K562 (cell line): ENCODE results near the gene FXN. TPM values are rescaled to one million over a fixed set of nuclear protein-coding genes. Genes with fewer than 3 reads are reported as not detected.
A peak's percentile ranks its signal among the peaks of the same experiment; 100 is the strongest.

Source experiments
- ATAC-seq: fragments of 200-7000 bp; cut with Tn5 transposase; 3 replicates; pipeline ENCODE4 v1.9.1; 2020; ENCODE audit warnings: moderate library complexity
- BruUV-seq: library from RNA; stranded (reverse); fragments of 400-500 nt; replicated peaks from 2 replicates; lab custom pipeline; 2021; lab: Mats Ljungman, UMichigan
- CTCF ChIA-PET: fragments of 300-600 bp; formaldehyde crosslinking; extraction: SDS; loops from one replicate; lab custom pipeline; 2021; ENCODE audit warnings: low intra/inter-chr PET ratio; lab: Yijun Ruan, JAX
- POLR2A ChIA-PET: fragments of 300-600, 350-650 bp; sonication (Branson Sonifier 250); formaldehyde crosslinking; extraction: SDS; loops from one replicate; lab custom pipeline; 2021; ENCODE audit warnings: antibody characterized with exemption, inconsistent platforms; lab: Yijun Ruan, JAX
- DNase-seq, 4 experiments: peaks; one replicate each; pipeline versions ENCODE4 v3.0.0 to v3.0.0-alpha.2; 2011 to 2018; ENCODE audit warnings: low spot score in 3 of 4, mixed read lengths in 3 of 4; ENCODE audit errors: extremely low read depth in 1 of 4
- FAIRE-seq: peaks from 2 replicates; lab custom pipeline; 2011; peaks lifted over from hg19 to GRCh38; lab: Jason Lieb, UNC
- H2AFZ ChIP-seq: 2 replicates; pipeline ENCODE4 v1.6.0; 2011; ENCODE audit warnings: low read depth, low read length, control low read depth, inconsistent platforms
- H3K27ac ChIP-seq: fragments of 200-600 bp; 3 replicates; pipeline ENCODE4 v1.8.0; 2011; ENCODE audit warnings: low read depth, mild to moderate bottlenecking, control low read depth, inconsistent platforms, low read length, moderate library complexity, mixed read lengths; ENCODE audit errors: extremely low read depth
- H3K27me3 ChIP-seq, 2 experiments: fragments of 300-600 bp in 1 of 2; 2 replicates in 1 of 2; 3 replicates in 1 of 2; pipeline versions ENCODE4 v1.6.0 to v1.8.0; 2011; ENCODE audit warnings: inconsistent platforms in 2 of 2, low read length in 2 of 2, mild to moderate bottlenecking in 1 of 2, mixed read lengths in 1 of 2, moderate library complexity in 1 of 2; ENCODE audit not compliant: control insufficient read depth in 2 of 2, insufficient read depth in 2 of 2
- H3K36me3 ChIP-seq: fragments of 300-600 bp; 3 replicates; pipeline ENCODE4 v1.8.0; 2011; ENCODE audit warnings: mild to moderate bottlenecking, low read length, inconsistent platforms; ENCODE audit not compliant: control insufficient read depth, insufficient read depth
- H3K4me1 ChIP-seq, 2 experiments: fragments of 200-600 bp in 1 of 2; replicated peaks in 1 of 2; 2 replicates in 1 of 2; 3 replicates in 1 of 2; pipeline versions ENCODE4 v1.5.1 to v1.8.0; 2011; ENCODE audit warnings: inconsistent platforms in 2 of 2, low read length in 2 of 2, mild to moderate bottlenecking in 1 of 2, mixed read lengths in 1 of 2, moderate library complexity in 1 of 2; ENCODE audit not compliant: control insufficient read depth in 2 of 2, insufficient read depth in 2 of 2
- H3K4me2 ChIP-seq: 2 replicates; pipeline ENCODE4 v1.6.1; 2011; ENCODE audit warnings: low read length, control low read depth, inconsistent platforms, mixed read lengths; ENCODE audit not compliant: insufficient read depth
- H3K4me3 ChIP-seq: fragments of 200-600 bp; sonication (generic), shearing (Covaris generic); 2 replicates; pipeline ENCODE4 v1.5.1; 2016; ENCODE audit warnings: control low read depth, inconsistent platforms
- H3K79me2 ChIP-seq: fragments of 200-600 bp; 3 replicates; pipeline ENCODE4 v1.8.0; 2011; ENCODE audit warnings: low read length, inconsistent platforms; ENCODE audit not compliant: control insufficient read depth, insufficient read depth
- H3K9ac ChIP-seq, 2 experiments: 2 replicates each; pipeline versions ENCODE4 v1.6.0 to v1.6.1; 2011; ENCODE audit warnings: low read depth in 2 of 2, low read length in 2 of 2, control low read depth in 1 of 2, inconsistent platforms in 1 of 2, mild to moderate bottlenecking in 1 of 2, mixed read lengths in 1 of 2; ENCODE audit not compliant: insufficient read depth in 1 of 2
- H3K9me1 ChIP-seq: one replicate; pipeline ENCODE4 v1.6.0; 2011; ENCODE audit warnings: inconsistent platforms, mild to moderate bottlenecking, low read length, moderate library complexity; ENCODE audit not compliant: control insufficient read depth, insufficient read depth
- H3K9me3 ChIP-seq: replicated peaks from 2 replicates; pipeline ENCODE4 v1.5.1; 2011; ENCODE audit warnings: low read depth, low read length, inconsistent platforms; ENCODE audit not compliant: control insufficient read depth, insufficient read depth
- H4K20me1 ChIP-seq: replicated peaks from 2 replicates; pipeline ENCODE4 v1.6.1; 2011; ENCODE audit warnings: low read length, inconsistent platforms, mixed read lengths; ENCODE audit not compliant: control insufficient read depth, insufficient read depth
- EHMT2 ChIP-seq: fragments of 450-650 bp; IDR thresholded peaks from 2 replicates; pipeline ENCODE4 v1.6.1; 2018; ENCODE audit warnings: antibody characterized with exemption
- NCOA1 ChIP-seq: fragments of 450-650 bp; IDR thresholded peaks from 2 replicates; pipeline ENCODE4 v1.6.1; 2016; ENCODE audit warnings: low read depth
- RBM25 ChIP-seq: fragments of 200-400 bp; formaldehyde crosslinking; IDR thresholded peaks from 2 replicates; pipeline ENCODE4 v1.6.1; 2018; ENCODE audit warnings: low read length, low read depth, moderate library complexity; ENCODE audit not compliant: severe bottlenecking
- RCOR1 ChIP-seq, 2 experiments: IDR thresholded peaks; 2 replicates each; pipeline ENCODE4 v1.6.1; 2012; ENCODE audit warnings: low read depth in 2 of 2, low read length in 2 of 2, borderline replicate concordance in 1 of 2, improper control_type of control experiment in 1 of 2
- ZNF23 ChIP-seq: fragments of 250-450 bp; sonication (Bioruptor Pico); IDR thresholded peaks from 2 replicates; pipeline ENCODE4 v1.4.0; 2020; ENCODE audit warnings: mild to moderate bottlenecking
- WGBS: fragments of 100-300 bp; shearing (Covaris generic); methylation state at CpG from one replicate; pipeline ENCODE4 v1.1.6; 2016; ENCODE audit warnings: low coverage, mixed read lengths; ENCODE audit not compliant: insufficient coverage; ENCODE audit errors: missing lambda C conversion rate; 5-methylcytosine and 5-hydroxymethylcytosine counted together
- in situ Hi-C: fragments of 300-500 bp; cut with MboI; formaldehyde crosslinking; loops from 4 replicates; pipeline ENCODE4 v1.15.0; 2018; ENCODE audit warnings: inconsistent platforms, mixed read lengths
- intact Hi-C: fragments of 100-400 bp; cut with micrococcal nuclease; formaldehyde crosslinking; loops from 2 replicates; pipeline ENCODE4 v1.14.2; 2022
- polyA plus RNA-seq, 8 experiments: library from polyadenylated mRNA; depleted of rRNA in 4 of 8; stranded (reverse) in 5 of 8; unstranded in 3 of 8; fragments of >200 nt; fragmentation: Nextera tagmentation in 2 of 8; fragmentation: Illumina TruSeq in 1 of 8; extraction: Ambion mirVana in 2 of 8; extraction: Trizol in 1 of 8; gene quantifications; 2 replicates each; pipeline versions ENCODE4 v1.2.1 to v1.2.3, GENCODE V29; 2011 to 2014; ENCODE audit warnings: inconsistent platforms in 1 of 8, missing spikeins in 1 of 8
- total RNA-seq, 7 experiments: library from RNA; depleted of rRNA in 6 of 7; stranded (reverse); fragments of >200 nt in 6 of 7; fragmentation: Illumina TruSeq in 2 of 7; extraction: Trizol in 2 of 7; gene quantifications; 2 replicates each; pipeline versions ENCODE4 v1.2.1 to v1.2.3, GENCODE V29; 2011 to 2021; ENCODE audit warnings: low replicate concordance in 1 of 7
- TF ChIP-seq, protein P1 (sequence below), 2 experiments: fragments of 450-650 bp; formaldehyde crosslinking in 1 of 2; IDR thresholded peaks; 2 replicates each; pipeline versions ENCODE4 v1.4.0 to v1.6.1; 2014 to 2020; ENCODE audit warnings: mild to moderate bottlenecking in 2 of 2, borderline replicate concordance in 1 of 2, low read depth in 1 of 2
- TF ChIP-seq, protein P2 (sequence below): fragments of 450-650 bp; formaldehyde crosslinking; IDR thresholded peaks from 2 replicates; pipeline ENCODE4 v1.4.0; 2020; ENCODE audit warnings: mild to moderate bottlenecking, moderate library complexity
- TF ChIP-seq, protein P3 (sequence below), 2 experiments: IDR thresholded peaks; 2 replicates each; pipeline ENCODE4 v1.6.1; 2011; ENCODE audit warnings: borderline replicate concordance in 1 of 2, control low read depth in 1 of 2, low read depth in 1 of 2, low read length in 1 of 2, mild to moderate bottlenecking in 1 of 2, mixed read lengths in 1 of 2, moderate library complexity in 1 of 2; ENCODE audit not compliant: insufficient read depth in 1 of 2, insufficient read length in 1 of 2, poor library complexity in 1 of 2, severe bottlenecking in 1 of 2; ENCODE audit errors: extremely low read depth in 1 of 2

FXN gene
- total and polyA plus RNA-seq, 9 of the 15 experiments (the other 6 are each of a cell fraction or from before 2014, with no cell fraction given): 7.6 to 51.5 (median 30.3) TPM

GRCh38 chr9:68999393-69000105, 36.0 kb upstream of the FXN start:
- H3K4me3 ChIP-seq: no peak overlapping the region
- in situ Hi-C loops (loop anchor here (5.0 kb wide), 1 partner anchor 417 kb away; no protein-coding TSS in a partner anchor), intact Hi-C loops (loop anchor here (1.0 to 5.0 kb wide), 8 partner anchors 19 to 415 kb away; a partner anchor contains a TSS)
- H3K27ac ChIP-seq: peak overlapping the region; percentile 48
- H3K79me2 ChIP-seq: no peaks in the 10 kb centered on the region
- no peaks in the 10 kb centered on the region for H3K9me3 ChIP-seq
- H3K9ac ChIP-seq: no peak overlapping the region
- H4K20me1 ChIP-seq: no peaks in the 10 kb centered on the region
- no peaks in the 10 kb centered on the region for H3K27me3 ChIP-seq
- H2AFZ ChIP-seq: peak overlapping the region; percentile 64
- ChIA-PET CTCF (interaction anchor here (0.7 to 2.8 kb wide), 3 partner anchors 28 to 418 kb away, joined by 3 to 27 read pairs (median 3); no protein-coding TSS in a partner anchor), POLR2A (interaction anchor here (0.6 kb wide), 1 partner anchor 285 kb away, joined by 3 read pairs; no protein-coding TSS in a partner anchor)
- peak; percentile 94 for ATAC-seq
- peak; percentile 46 to 86 (median 64) for DNase-seq
- peak; percentile 89 for FAIRE-seq
- no peak overlapping the region; the same call in 1 of the 2 replicates for H3K4me2 ChIP-seq
- H3K36me3 ChIP-seq: no peaks in the 10 kb centered on the region; the same call in 2 of the 3 replicates
- peaks cover 5 to 16% of the 10 kb centered on the region in 2 experiments; a peak in 4 of 5 replicates for H3K4me1 ChIP-seq
- WGBS: 16% methylated on average over 9 of the region's 10 CpGs
- no TSS peak for BruUV-seq
- H3K9me1 ChIP-seq: no peaks in the 10 kb centered on the region
- TF ChIP-seq ZNF23 (CRISPR knock-in tag): no peak
- TF ChIP-seq RCOR1 (IDR thresholded peaks at IDR 0.05; ENCODE audit: borderline replicate concordance in 1 of 2, low read depth in 2 of 2, low read length in 2 of 2): peak in 1 of 2 experiments; percentile 85; a peak in 2 of 4 replicates
- TF ChIP-seq, protein P1, sequence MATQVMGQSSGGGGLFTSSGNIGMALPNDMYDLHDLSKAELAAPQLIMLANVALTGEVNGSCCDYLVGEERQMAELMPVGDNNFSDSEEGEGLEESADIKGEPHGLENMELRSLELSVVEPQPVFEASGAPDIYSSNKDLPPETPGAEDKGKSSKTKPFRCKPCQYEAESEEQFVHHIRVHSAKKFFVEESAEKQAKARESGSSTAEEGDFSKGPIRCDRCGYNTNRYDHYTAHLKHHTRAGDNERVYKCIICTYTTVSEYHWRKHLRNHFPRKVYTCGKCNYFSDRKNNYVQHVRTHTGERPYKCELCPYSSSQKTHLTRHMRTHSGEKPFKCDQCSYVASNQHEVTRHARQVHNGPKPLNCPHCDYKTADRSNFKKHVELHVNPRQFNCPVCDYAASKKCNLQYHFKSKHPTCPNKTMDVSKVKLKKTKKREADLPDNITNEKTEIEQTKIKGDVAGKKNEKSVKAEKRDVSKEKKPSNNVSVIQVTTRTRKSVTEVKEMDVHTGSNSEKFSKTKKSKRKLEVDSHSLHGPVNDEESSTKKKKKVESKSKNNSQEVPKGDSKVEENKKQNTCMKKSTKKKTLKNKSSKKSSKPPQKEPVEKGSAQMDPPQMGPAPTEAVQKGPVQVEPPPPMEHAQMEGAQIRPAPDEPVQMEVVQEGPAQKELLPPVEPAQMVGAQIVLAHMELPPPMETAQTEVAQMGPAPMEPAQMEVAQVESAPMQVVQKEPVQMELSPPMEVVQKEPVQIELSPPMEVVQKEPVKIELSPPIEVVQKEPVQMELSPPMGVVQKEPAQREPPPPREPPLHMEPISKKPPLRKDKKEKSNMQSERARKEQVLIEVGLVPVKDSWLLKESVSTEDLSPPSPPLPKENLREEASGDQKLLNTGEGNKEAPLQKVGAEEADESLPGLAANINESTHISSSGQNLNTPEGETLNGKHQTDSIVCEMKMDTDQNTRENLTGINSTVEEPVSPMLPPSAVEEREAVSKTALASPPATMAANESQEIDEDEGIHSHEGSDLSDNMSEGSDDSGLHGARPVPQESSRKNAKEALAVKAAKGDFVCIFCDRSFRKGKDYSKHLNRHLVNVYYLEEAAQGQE (IDR thresholded peaks at IDR 0.05; ENCODE audit: borderline replicate concordance): peak; percentile 76
- TF ChIP-seq, protein P1 (CRISPR knock-in tag; IDR thresholded peaks at IDR 0.05; ENCODE audit: low read depth): no peak
- TF ChIP-seq EHMT2: peak; percentile 33; the same call in 1 of the 2 replicates
- TF ChIP-seq, protein P2, sequence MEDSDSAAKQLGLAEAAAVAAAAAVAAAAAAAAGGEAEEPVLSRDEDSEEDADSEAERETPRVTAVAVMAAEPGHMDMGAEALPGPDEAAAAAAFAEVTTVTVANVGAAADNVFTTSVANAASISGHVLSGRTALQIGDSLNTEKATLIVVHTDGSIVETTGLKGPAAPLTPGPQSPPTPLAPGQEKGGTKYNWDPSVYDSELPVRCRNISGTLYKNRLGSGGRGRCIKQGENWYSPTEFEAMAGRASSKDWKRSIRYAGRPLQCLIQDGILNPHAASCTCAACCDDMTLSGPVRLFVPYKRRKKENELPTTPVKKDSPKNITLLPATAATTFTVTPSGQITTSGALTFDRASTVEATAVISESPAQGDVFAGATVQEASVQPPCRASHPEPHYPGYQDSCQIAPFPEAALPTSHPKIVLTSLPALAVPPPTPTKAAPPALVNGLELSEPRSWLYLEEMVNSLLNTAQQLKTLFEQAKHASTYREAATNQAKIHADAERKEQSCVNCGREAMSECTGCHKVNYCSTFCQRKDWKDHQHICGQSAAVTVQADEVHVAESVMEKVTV (CRISPR knock-in tag): peak; percentile 58; the same call in 1 of the 2 replicates
- no peak for TF ChIP-seq RBM25
- TF ChIP-seq, protein P3, sequence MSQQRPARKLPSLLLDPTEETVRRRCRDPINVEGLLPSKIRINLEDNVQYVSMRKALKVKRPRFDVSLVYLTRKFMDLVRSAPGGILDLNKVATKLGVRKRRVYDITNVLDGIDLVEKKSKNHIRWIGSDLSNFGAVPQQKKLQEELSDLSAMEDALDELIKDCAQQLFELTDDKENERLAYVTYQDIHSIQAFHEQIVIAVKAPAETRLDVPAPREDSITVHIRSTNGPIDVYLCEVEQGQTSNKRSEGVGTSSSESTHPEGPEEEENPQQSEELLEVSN (IDR thresholded peaks at IDR 0.05; ENCODE audit: borderline replicate concordance in 1 of 2, extremely low read depth in 1 of 2, insufficient read depth in 1 of 2, insufficient read length in 1 of 2, low read depth in 1 of 2, low read length in 1 of 2, poor library complexity in 1 of 2, severe bottlenecking in 1 of 2): peak in 1 of 2 experiments; percentile 41
- no peak for TF ChIP-seq NCOA1
